ENCODE results near the gene MBNL2.

The MBNL2 gene

DNA sequence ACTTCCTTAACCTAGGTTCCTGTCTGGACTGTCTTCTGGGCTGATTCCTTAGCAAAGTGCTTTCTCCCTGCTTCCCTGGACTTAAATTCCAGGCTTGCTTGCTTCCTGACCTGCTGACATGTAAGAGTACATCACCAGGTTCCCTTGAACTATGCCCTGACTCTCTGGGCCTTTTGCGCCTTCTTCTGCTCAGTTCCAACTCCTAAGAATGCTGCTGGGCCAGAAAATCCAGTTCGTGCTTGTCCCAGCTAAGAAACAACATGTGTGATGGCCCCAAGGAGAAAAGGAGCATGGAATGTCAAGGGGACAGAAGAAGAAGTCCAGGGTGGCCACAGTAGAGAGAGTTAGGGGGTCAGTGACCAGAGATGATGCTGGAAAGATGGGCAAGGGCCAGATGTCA, 42.6 kb upstream of the MBNL2 start:
- no peaks in the 10 kb centered on the region for H3K36me3 ChIP-seq (replicated peaks; ENCODE audit: insufficient read depth, low read length)
- H3K9me3 ChIP-seq (replicated peaks; ENCODE audit: insufficient read depth, low read length), result no peaks in the 10 kb centered on the region
- H4K20me1 ChIP-seq (ENCODE audit: insufficient read depth, low read length), result no peaks in the 10 kb centered on the region
- H3K9me2 ChIP-seq (replicated peaks; ENCODE audit: insufficient read depth, low read length), result no peaks in the 10 kb centered on the region
- H3K9ac ChIP-seq (ENCODE audit: low read length), result no peak overlapping the region
- no peaks in the 10 kb centered on the region for H3K4me1 ChIP-seq (ENCODE audit: low read length)
- no peak overlapping the region for H3K4me2 ChIP-seq (ENCODE audit: low read depth, low read length)
- no peak overlapping the region for H3K27ac ChIP-seq (ENCODE audit: low read length)
- H3K27me3 ChIP-seq (replicated peaks; ENCODE audit: insufficient read depth, low read length), result no peaks in the 10 kb centered on the region
- no peaks in the 10 kb centered on the region for H3K79me2 ChIP-seq (ENCODE audit: low read length)
- TF ChIP-seq EZH2 (optimal IDR thresholded peaks at IDR 0.05; ENCODE audit: low read depth, low read length) (no peak), EZH2phosphoT487 (IDR thresholded peaks at IDR 0.05; ENCODE audit: low read length) (no peak)
- TF ChIP-seq, protein P1, sequence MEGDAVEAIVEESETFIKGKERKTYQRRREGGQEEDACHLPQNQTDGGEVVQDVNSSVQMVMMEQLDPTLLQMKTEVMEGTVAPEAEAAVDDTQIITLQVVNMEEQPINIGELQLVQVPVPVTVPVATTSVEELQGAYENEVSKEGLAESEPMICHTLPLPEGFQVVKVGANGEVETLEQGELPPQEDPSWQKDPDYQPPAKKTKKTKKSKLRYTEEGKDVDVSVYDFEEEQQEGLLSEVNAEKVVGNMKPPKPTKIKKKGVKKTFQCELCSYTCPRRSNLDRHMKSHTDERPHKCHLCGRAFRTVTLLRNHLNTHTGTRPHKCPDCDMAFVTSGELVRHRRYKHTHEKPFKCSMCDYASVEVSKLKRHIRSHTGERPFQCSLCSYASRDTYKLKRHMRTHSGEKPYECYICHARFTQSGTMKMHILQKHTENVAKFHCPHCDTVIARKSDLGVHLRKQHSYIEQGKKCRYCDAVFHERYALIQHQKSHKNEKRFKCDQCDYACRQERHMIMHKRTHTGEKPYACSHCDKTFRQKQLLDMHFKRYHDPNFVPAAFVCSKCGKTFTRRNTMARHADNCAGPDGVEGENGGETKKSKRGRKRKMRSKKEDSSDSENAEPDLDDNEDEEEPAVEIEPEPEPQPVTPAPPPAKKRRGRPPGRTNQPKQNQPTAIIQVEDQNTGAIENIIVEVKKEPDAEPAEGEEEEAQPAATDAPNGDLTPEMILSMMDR (IDR thresholded peaks at IDR 0.05; ENCODE audit: low read length), result no peak
- DNase-seq, result no peak
- no peak overlapping the region for H3K4me3 ChIP-seq (ENCODE audit: low read length)
- H2AFZ ChIP-seq (ENCODE audit: low read length), result no peak overlapping the region
- no peaks in the 10 kb centered on the region for H3F3A ChIP-seq (ENCODE audit: insufficient read depth, low read length)

- H3K9ac ChIP-seq (ENCODE audit: low read length), result no peak overlapping the region
- H3K27me3 ChIP-seq (replicated peaks; ENCODE audit: insufficient read depth, low read length), result no peaks in the 10 kb centered on the region
- H2AFZ ChIP-seq (ENCODE audit: low read length), result no peak overlapping the region
- H3K79me2 ChIP-seq (ENCODE audit: low read length), result no peaks in the 10 kb centered on the region
- no peak overlapping the region for H3K4me3 ChIP-seq (ENCODE audit: low read length)
- H3K9me3 ChIP-seq (replicated peaks; ENCODE audit: insufficient read depth, low read length), result no peaks in the 10 kb centered on the region
- H3K9me2 ChIP-seq (replicated peaks; ENCODE audit: insufficient read depth, low read length), result no peaks in the 10 kb centered on the region
- no peaks in the 10 kb centered on the region for H3F3A ChIP-seq (ENCODE audit: insufficient read depth, low read length)
- no peak for DNase-seq
- no peaks in the 10 kb centered on the region for H3K4me1 ChIP-seq (ENCODE audit: low read length)
- no peak overlapping the region for H3K4me2 ChIP-seq (ENCODE audit: low read depth, low read length)
- TF ChIP-seq, protein P1 (IDR thresholded peaks at IDR 0.05; ENCODE audit: low read length), result no peak
- no peak for TF ChIP-seq EZH2phosphoT487 (IDR thresholded peaks at IDR 0.05; ENCODE audit: low read length)
- TF ChIP-seq EZH2 (optimal IDR thresholded peaks at IDR 0.05; ENCODE audit: low read depth, low read length), result no peak
- no peaks in the 10 kb centered on the region for H4K20me1 ChIP-seq (ENCODE audit: insufficient read depth, low read length)
- H3K36me3 ChIP-seq (replicated peaks; ENCODE audit: insufficient read depth, low read length), result no peaks in the 10 kb centered on the region
- H3K27ac ChIP-seq (ENCODE audit: low read length), result no peak overlapping the region
Observed at GRCh38 chr13:97182111-97182890, 39.8 kb upstream of the MBNL2 start.

DNA sequence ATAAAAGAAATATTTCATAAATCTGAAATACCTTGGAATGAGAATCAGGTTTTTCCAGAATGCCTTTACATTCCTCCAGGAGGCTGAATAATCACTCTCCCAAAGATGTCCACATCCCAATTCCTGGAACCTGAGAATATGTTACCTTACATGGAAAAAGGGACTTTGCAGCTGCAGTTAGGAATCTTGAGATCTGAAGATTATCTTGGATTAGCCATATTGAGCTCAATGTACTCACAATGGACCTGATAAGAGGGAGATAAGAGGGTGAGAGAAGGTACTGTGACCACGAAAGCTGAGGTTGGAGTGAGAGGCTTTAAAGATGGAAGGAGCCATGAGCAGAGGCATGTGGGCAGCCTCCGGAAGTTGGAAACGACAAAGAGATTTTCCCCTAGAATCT, 36.8 kb upstream of the MBNL2 start:
- Histone ChIP-seq H3K36me3 (replicated peaks; ENCODE audit: insufficient read depth, low read length) (no peaks in the 10 kb centered on the region), H3K27ac (ENCODE audit: low read length) (no peak overlapping the region), H2AFZ (ENCODE audit: low read length) (no peak overlapping the region), H3F3A (ENCODE audit: insufficient read depth, low read length) (no peaks in the 10 kb centered on the region), H4K20me1 (ENCODE audit: insufficient read depth, low read length) (no peaks in the 10 kb centered on the region), H3K4me1 (ENCODE audit: low read length) (no peaks in the 10 kb centered on the region), H3K79me2 (ENCODE audit: low read length) (no peaks in the 10 kb centered on the region), H3K9me2 (replicated peaks; ENCODE audit: insufficient read depth, low read length) (no peaks in the 10 kb centered on the region), H3K27me3 (replicated peaks; ENCODE audit: insufficient read depth, low read length) (no peaks in the 10 kb centered on the region), H3K4me3 (ENCODE audit: low read length) (no peak overlapping the region), H3K9ac (ENCODE audit: low read length) (no peak overlapping the region), H3K4me2 (ENCODE audit: low read depth, low read length) (no peak overlapping the region), H3K9me3 (replicated peaks; ENCODE audit: insufficient read depth, low read length) (no peaks in the 10 kb centered on the region)
- no peak for DNase-seq
- TF ChIP-seq, protein P1 (IDR thresholded peaks at IDR 0.05; ENCODE audit: low read length), result no peak
- TF ChIP-seq EZH2 (optimal IDR thresholded peaks at IDR 0.05; ENCODE audit: low read depth, low read length) (no peak), EZH2phosphoT487 (IDR thresholded peaks at IDR 0.05; ENCODE audit: low read length) (no peak)

All from MM.1S (cell line).